Measurements from ENCODE around the gene AGAP3.

GRCh38 chr7:151150388-151150787 is 64.1 kb downstream of the AGAP3 start:
- TF ChIP-seq CTCF (conservative IDR thresholded peaks at IDR 0.05 in 1 of 2, IDR thresholded peaks at IDR 0.05 in 1 of 2; ENCODE audit: extremely low read depth in 1 of 2, insufficient read depth in 1 of 2, low read depth in 1 of 2, low read length in 2 of 2), result no peak
- TF ChIP-seq EZH2 (IDR thresholded peaks at IDR 0.05; ENCODE audit: borderline replicate concordance, low read length), result no peak
